GM12878 (cell line): ENCODE results near the gene FAM114A1. TPM values are rescaled to one million over a fixed set of nuclear protein-coding genes. Genes with fewer than 3 reads are reported as not detected.

Experiments used
- ATAC-seq: fragments of 200-7000 bp; cut with Tn5 transposase; 3 replicates; pipeline ENCODE4 v1.9.1; 2020; ENCODE audit warnings: mild to moderate bottlenecking, moderate library complexity
- BruUV-seq: library from RNA; stranded (reverse); fragments of 400-500 nt; replicated peaks from 2 replicates; lab custom pipeline; 2021; lab: Mats Ljungman, UMichigan
- CTCF ChIA-PET: fragments of 300-600 bp; sonication (Branson Sonifier 250); formaldehyde crosslinking; extraction: SDS; loops from one replicate; lab custom pipeline; 2021; ENCODE audit warnings: inconsistent platforms; lab: Yijun Ruan, JAX
- POLR2A ChIA-PET: fragments of 350-600 bp; formaldehyde crosslinking; extraction: SDS; loops from one replicate; lab custom pipeline; 2021; ENCODE audit warnings: inconsistent platforms; lab: Charles Lee
- RAD21 ChIA-PET: fragments of 300-600 bp; sonication (Branson Sonifier 250); formaldehyde crosslinking; loops from one replicate; lab custom pipeline; 2023; ENCODE audit warnings: antibody characterized with exemption; ENCODE audit not compliant: unreplicated experiment; lab: Charles Lee
- SMC1A ChIA-PET: fragments of 300-600 bp; sonication (Branson Sonifier 250); formaldehyde crosslinking; loops from one replicate; lab custom pipeline; 2023; ENCODE audit not compliant: unreplicated experiment, uncharacterized antibody; lab: Charles Lee
- DNase-seq: peaks from one replicate; pipeline ENCODE4 v3.0.0-alpha.2; 2011; ENCODE audit warnings: low read depth, low spot score
- FAIRE-seq: peaks from 3 replicates; lab custom pipeline; 2011; peaks lifted over from hg19 to GRCh38; lab: Jason Lieb, UNC
- H2AFZ ChIP-seq: 2 replicates; pipeline ENCODE4 v1.6.0; 2011; ENCODE audit warnings: low read depth, low read length, control low read depth; ENCODE audit not compliant: control insufficient read depth
- H3K27ac ChIP-seq: 2 replicates; pipeline ENCODE4 v1.5.1; 2011; ENCODE audit warnings: control low read depth; ENCODE audit not compliant: control insufficient read depth, insufficient read depth
- H3K27me3 ChIP-seq, 2 experiments: replicated peaks in 1 of 2; 2 replicates each; pipeline versions ENCODE4 v1.6.0 to v1.6.1; 2011; ENCODE audit warnings: low read length in 1 of 2; ENCODE audit not compliant: control insufficient read depth in 2 of 2, insufficient read depth in 2 of 2
- H3K36me3 ChIP-seq, 2 experiments: 2 replicates each; pipeline ENCODE4 v1.5.1; 2011; ENCODE audit warnings: low read length in 1 of 2; ENCODE audit not compliant: control insufficient read depth in 2 of 2, insufficient read depth in 2 of 2
- H3K4me1 ChIP-seq: 2 replicates; pipeline ENCODE4 v1.6.1; 2011; ENCODE audit warnings: mild to moderate bottlenecking, low read length, moderate library complexity, mixed read lengths; ENCODE audit not compliant: control insufficient read depth, insufficient read depth
- H3K4me2 ChIP-seq: 2 replicates; pipeline ENCODE4 v1.6.0; 2011; ENCODE audit warnings: control low read depth; ENCODE audit not compliant: control insufficient read depth, insufficient read depth
- H3K4me3 ChIP-seq: fragments of 200-600 bp; sonication (generic); 2 replicates; pipeline ENCODE4 v1.5.1; 2016
- H3K79me2 ChIP-seq: 2 replicates; pipeline ENCODE4 v1.6.0; 2011; ENCODE audit warnings: low read length; ENCODE audit not compliant: control insufficient read depth, insufficient read depth
- H3K9ac ChIP-seq: 2 replicates; pipeline ENCODE4 v1.8.0; 2011; ENCODE audit warnings: low read length, control low read depth, mixed read lengths; ENCODE audit not compliant: control insufficient read depth, insufficient read depth
- H3K9me3 ChIP-seq: replicated peaks from 3 replicates; pipeline ENCODE4 v1.5.1; 2011; ENCODE audit warnings: mild to moderate bottlenecking, low read length; ENCODE audit not compliant: control insufficient read depth, insufficient read depth
- H4K20me1 ChIP-seq: 2 replicates; pipeline ENCODE4 v1.6.0; 2011; ENCODE audit not compliant: control insufficient read depth, insufficient read depth
- CBX5 ChIP-seq: sonication (generic); IDR thresholded peaks from 2 replicates; pipeline ENCODE4 v1.6.1; 2016; ENCODE audit warnings: low read depth, moderate library complexity, mild to moderate bottlenecking, inconsistent platforms
- EED ChIP-seq: sonication (generic); IDR thresholded peaks from 2 replicates; pipeline ENCODE4 v1.6.1; 2016; ENCODE audit warnings: antibody characterized with exemption, low read depth
- POLR2A ChIP-seq: IDR thresholded peaks from 2 replicates; pipeline ENCODE4 v1.6.1; 2011; ENCODE audit warnings: low read depth, mild to moderate bottlenecking, low read length
- SUPT20H ChIP-seq: IDR thresholded peaks from 2 replicates; pipeline ENCODE4 v1.6.1; 2011; ENCODE audit warnings: low read depth, mild to moderate bottlenecking, low read length, moderate library complexity, borderline replicate concordance; ENCODE audit not compliant: control insufficient read depth
- in situ Hi-C: fragments of 300-500 bp; cut with MboI; formaldehyde crosslinking; loops from 9 replicates; pipeline ENCODE4 v1.14.3; 2018; ENCODE audit warnings: mixed read lengths
- intact Hi-C: fragments of 100-400 bp; cut with micrococcal nuclease; formaldehyde crosslinking; loops from one replicate; pipeline ENCODE4 v1.14.2; 2022; ENCODE audit not compliant: unreplicated experiment
- polyA plus RNA-seq, 11 experiments: library from polyadenylated mRNA; depleted of rRNA in 4 of 11; unstranded in 6 of 11; stranded (reverse) in 5 of 11; fragments of >200 nt; fragmentation: Nextera tagmentation in 4 of 11; fragmentation: Illumina TruSeq in 1 of 11; extraction: Ambion mirVana in 4 of 11; extraction: Trizol in 1 of 11; gene quantifications; 1 replicate in 1 of 11; 2 replicates in 10 of 11; pipeline versions ENCODE4 v1.2.1 to v1.2.3, GENCODE V29; 2011 to 2016; ENCODE audit warnings: inconsistent platforms in 2 of 11, missing spikeins in 2 of 11, low read depth in 1 of 11
- total RNA-seq, 4 experiments: library from RNA; depleted of rRNA in 3 of 4; stranded (reverse); fragments of >200 nt in 3 of 4; fragmentation: Illumina TruSeq in 1 of 4; extraction: Trizol in 1 of 4; gene quantifications; 2 replicates each; pipeline versions ENCODE4 v1.2.1 to v1.2.3, GENCODE V29; 2013 to 2021
- TF ChIP-seq, protein P1 (sequence below): fragments of 450-650 bp; formaldehyde crosslinking; IDR thresholded peaks from 2 replicates; pipeline ENCODE4 v1.5.0; 2022; ENCODE audit warnings: mild to moderate bottlenecking, missing genetic modification characterization
- TF ChIP-seq, protein P2 (sequence below): IDR thresholded peaks from 2 replicates; pipeline ENCODE4 v1.6.1; 2012; ENCODE audit warnings: low read length, inconsistent platforms

The FAM114A1 gene
- total and polyA plus RNA-seq, 10 of the 15 experiments (the other 5 are each of a cell fraction or from before 2014, with no cell fraction given), result 1.3 to 6.2 (median 3.9) TPM

DNA sequence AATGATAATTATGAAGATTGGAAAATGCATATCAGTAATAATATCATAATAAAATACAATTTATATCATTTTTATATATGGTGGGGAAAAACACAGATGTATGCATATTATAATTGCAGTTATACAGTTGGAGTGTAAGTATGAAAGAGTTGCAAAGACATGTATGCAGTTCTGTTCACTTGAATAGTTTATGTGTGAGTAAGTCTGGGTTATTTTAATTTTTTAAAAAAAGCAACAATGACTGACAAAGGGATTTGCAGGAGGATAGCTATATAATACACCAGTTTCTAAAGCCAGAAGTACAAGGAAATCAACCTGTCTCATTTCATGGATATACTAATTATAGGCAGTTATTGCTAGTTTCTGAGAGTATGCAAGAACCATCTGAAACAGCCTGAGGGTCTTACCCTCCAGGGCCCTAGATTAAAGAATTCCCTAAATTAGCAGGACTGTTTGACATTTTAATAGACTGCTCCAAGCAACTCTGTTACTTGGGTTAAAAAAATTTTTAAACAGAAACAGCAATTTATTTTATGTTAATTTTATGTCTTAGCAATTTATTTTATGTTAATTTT is 40.2 kb downstream of the FAM114A1 start:
- SMC1A ChIA-PET, result interaction anchor here (2.4 to 3.0 kb wide), 2 partner anchors 148 to 227 kb away, joined by 9 to 15 read pairs; no protein-coding TSS in a partner anchor
- TF ChIP-seq, protein P1, sequence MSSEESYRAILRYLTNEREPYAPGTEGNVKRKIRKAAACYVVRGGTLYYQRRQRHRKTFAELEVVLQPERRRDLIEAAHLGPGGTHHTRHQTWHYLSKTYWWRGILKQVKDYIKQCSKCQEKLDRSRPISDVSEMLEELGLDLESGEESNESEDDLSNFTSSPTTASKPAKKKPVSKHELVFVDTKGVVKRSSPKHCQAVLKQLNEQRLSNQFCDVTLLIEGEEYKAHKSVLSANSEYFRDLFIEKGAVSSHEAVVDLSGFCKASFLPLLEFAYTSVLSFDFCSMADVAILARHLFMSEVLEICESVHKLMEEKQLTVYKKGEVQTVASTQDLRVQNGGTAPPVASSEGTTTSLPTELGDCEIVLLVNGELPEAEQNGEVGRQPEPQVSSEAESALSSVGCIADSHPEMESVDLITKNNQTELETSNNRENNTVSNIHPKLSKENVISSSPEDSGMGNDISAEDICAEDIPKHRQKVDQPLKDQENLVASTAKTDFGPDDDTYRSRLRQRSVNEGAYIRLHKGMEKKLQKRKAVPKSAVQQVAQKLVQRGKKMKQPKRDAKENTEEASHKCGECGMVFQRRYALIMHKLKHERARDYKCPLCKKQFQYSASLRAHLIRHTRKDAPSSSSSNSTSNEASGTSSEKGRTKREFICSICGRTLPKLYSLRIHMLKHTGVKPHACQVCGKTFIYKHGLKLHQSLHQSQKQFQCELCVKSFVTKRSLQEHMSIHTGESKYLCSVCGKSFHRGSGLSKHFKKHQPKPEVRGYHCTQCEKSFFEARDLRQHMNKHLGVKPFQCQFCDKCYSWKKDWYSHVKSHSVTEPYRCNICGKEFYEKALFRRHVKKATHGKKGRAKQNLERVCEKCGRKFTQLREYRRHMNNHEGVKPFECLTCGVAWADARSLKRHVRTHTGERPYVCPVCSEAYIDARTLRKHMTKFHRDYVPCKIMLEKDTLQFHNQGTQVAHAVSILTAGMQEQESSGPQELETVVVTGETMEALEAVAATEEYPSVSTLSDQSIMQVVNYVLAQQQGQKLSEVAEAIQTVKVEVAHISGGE (CRISPR knock-in tag), result no peak
- TF ChIP-seq EED, result no peak
- TF ChIP-seq CBX5, result no peak
- no peak for TF ChIP-seq POLR2A
- TF ChIP-seq, protein P2, sequence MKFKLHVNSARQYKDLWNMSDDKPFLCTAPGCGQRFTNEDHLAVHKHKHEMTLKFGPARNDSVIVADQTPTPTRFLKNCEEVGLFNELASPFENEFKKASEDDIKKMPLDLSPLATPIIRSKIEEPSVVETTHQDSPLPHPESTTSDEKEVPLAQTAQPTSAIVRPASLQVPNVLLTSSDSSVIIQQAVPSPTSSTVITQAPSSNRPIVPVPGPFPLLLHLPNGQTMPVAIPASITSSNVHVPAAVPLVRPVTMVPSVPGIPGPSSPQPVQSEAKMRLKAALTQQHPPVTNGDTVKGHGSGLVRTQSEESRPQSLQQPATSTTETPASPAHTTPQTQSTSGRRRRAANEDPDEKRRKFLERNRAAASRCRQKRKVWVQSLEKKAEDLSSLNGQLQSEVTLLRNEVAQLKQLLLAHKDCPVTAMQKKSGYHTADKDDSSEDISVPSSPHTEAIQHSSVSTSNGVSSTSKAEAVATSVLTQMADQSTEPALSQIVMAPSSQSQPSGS, result no peak
- no peak for TF ChIP-seq SUPT20H
- DNase-seq (no peak), ATAC-seq (no peak), FAIRE-seq (no peak)
- no TSS peak for BruUV-seq
- no peak overlapping the region for H3K4me3 ChIP-seq
- RAD21 ChIA-PET, result no interaction called here
- POLR2A ChIA-PET, result no interaction called here
- H2AFZ ChIP-seq, result no peak overlapping the region
- H3K9me3 ChIP-seq, result no peaks in the 10 kb centered on the region
- no peaks in the 10 kb centered on the region for H3K36me3 ChIP-seq
- H3K9ac ChIP-seq, result no peak overlapping the region
- intact Hi-C loops, result no loop called here
- H4K20me1 ChIP-seq, result no peaks in the 10 kb centered on the region
- H3K27me3 ChIP-seq, result no peaks in the 10 kb centered on the region
- H3K4me1 ChIP-seq, result no peaks in the 10 kb centered on the region
- H3K4me2 ChIP-seq, result no peak overlapping the region
- in situ Hi-C loops, result loop anchor here (25.0 kb wide), 1 partner anchor 530 kb away; no protein-coding TSS in a partner anchor
- CTCF ChIA-PET, result interaction anchor here (9.1 kb wide), 1 partner anchor 225 kb away, joined by 295 read pairs; no protein-coding TSS in a partner anchor
- H3K27ac ChIP-seq, result no peak overlapping the region
- no peaks in the 10 kb centered on the region for H3K79me2 ChIP-seq
